Smooth muscle cell (in vitro differentiated cells): Measurements from ENCODE around the gene RAP1GAP. TPM values are rescaled to one million over a fixed set of nuclear protein-coding genes. Genes with fewer than 3 reads are reported as not detected.
A peak's percentile ranks its signal among the peaks of the same experiment; 100 is the strongest.

Experiments used
- DNase-seq: peaks from one replicate; lab custom pipeline; 2025; ENCODE audit not compliant: unreplicated experiment; lab: John Stamatoyannopoulos, UW
- H2AFZ ChIP-seq: fragments of 200-600 bp; sonication (generic); 2 replicates; pipeline ENCODE4 v1.6.0; 2016; ENCODE audit warnings: antibody characterized with exemption, low read depth, mild to moderate bottlenecking
- H3F3A ChIP-seq: fragments of 200-600 bp; sonication (generic); 2 replicates; pipeline ENCODE4 v1.6.0; 2017; ENCODE audit warnings: antibody characterized with exemption, low read depth
- H3K27ac ChIP-seq: fragments of 200-600 bp; sonication (generic); 2 replicates; pipeline ENCODE4 v1.5.1; 2016; ENCODE audit warnings: low read depth, mild to moderate bottlenecking
- H3K27me3 ChIP-seq: fragments of 200-600 bp; sonication (generic); 2 replicates; pipeline ENCODE4 v1.6.1; 2016; ENCODE audit warnings: low read depth, mild to moderate bottlenecking
- H3K36me3 ChIP-seq: fragments of 200-600 bp; sonication (generic); 2 replicates; pipeline ENCODE4 v1.5.1; 2016; ENCODE audit warnings: low read depth
- H3K4me1 ChIP-seq: fragments of 200-600 bp; sonication (generic); 2 replicates; pipeline ENCODE4 v1.5.1; 2016; ENCODE audit warnings: low read depth
- H3K4me2 ChIP-seq: fragments of 200-600 bp; sonication (generic); 2 replicates; pipeline ENCODE4 v1.6.0; 2016; ENCODE audit warnings: mild to moderate bottlenecking
- H3K4me3 ChIP-seq: fragments of 200-600 bp; sonication (generic); 2 replicates; pipeline ENCODE4 v1.5.1; 2016; ENCODE audit warnings: mild to moderate bottlenecking
- H3K79me2 ChIP-seq: fragments of 200-600 bp; sonication (generic); 2 replicates; pipeline ENCODE4 v1.6.0; 2016; ENCODE audit warnings: low read depth, mild to moderate bottlenecking
- H3K9ac ChIP-seq: fragments of 200-600 bp; sonication (generic); 2 replicates; pipeline ENCODE4 v1.6.0; 2016; ENCODE audit warnings: low read depth
- H3K9me3 ChIP-seq: fragments of 200-600 bp; sonication (generic); replicated peaks from 2 replicates; pipeline ENCODE4 v1.5.1; 2016; ENCODE audit warnings: low read depth
- H4K20me1 ChIP-seq: fragments of 200-600 bp; sonication (generic); 2 replicates; pipeline ENCODE4 v1.6.0; 2016; ENCODE audit warnings: low read depth
- CTCF ChIP-seq: fragments of 200-600 bp; sonication (generic); IDR thresholded peaks from 2 replicates; pipeline ENCODE4 v1.5.1; 2017; ENCODE audit warnings: borderline replicate concordance, mild to moderate bottlenecking, antibody characterized with exemption; ENCODE audit not compliant: insufficient read depth, poor library complexity, severe bottlenecking
- WGBS: methylation state at CpG from one replicate; pipeline ENCODE4 v1.1.7; 2016; ENCODE audit warnings: low lambda C conversion rate; 5-methylcytosine and 5-hydroxymethylcytosine counted together
- polyA plus RNA-seq: library from polyadenylated mRNA; unstranded; fragments of >200 nt; fragmentation: Nextera tagmentation; extraction: Ambion mirVana; gene quantifications from 2 replicates; pipeline ENCODE4 v1.2.1, GENCODE V29; 2016
- total RNA-seq: library from RNA; depleted of rRNA; stranded (reverse); fragments of >200 nt; gene quantifications from 2 replicates; pipeline ENCODE4 v1.2.3, GENCODE V29; 2014

Gene RAP1GAP
- total and polyA plus RNA-seq, 2 experiments from 2014 or later: 0.99 to 4.1 TPM

DNA sequence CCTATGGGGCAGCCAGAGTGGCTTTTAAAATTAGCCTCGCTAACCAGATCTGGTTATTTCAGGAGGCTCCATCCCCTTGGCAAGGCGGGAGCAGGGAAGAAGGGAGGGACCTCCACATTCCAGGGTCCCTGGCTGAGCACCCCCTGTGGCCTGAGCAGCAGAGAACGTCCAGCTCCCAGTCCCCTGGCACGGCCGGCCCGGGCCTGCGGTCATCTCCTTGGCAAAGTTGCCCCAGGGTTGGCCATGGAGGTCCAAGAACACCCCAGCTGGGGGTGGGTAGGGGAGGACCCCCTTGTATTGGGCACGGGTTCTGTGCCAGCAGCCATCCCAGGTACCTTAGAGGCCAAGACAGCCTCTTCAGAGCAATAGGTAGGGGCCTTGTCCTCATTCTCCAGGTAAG lies 75.9 kb downstream of the RAP1GAP start:
- Histone ChIP-seq H3K9me3 (no peaks in the 10 kb centered on the region), H3K27me3 (no peaks in the 10 kb centered on the region), H3K4me3 (no peak overlapping the region), H3K4me2 (no peak overlapping the region), H3F3A (no peaks in the 10 kb centered on the region), H3K27ac (no peak overlapping the region), H3K36me3 (no peaks in the 10 kb centered on the region), H2AFZ (no peak overlapping the region), H3K4me1 (peaks cover 6% of the 10 kb centered on the region), H3K79me2 (no peaks in the 10 kb centered on the region), H3K9ac (no peak overlapping the region), H4K20me1 (no peaks in the 10 kb centered on the region)
- 95% methylated on average over 8 of the region's 8 CpGs for WGBS
- DNase-seq: no peak
- no peak for TF ChIP-seq CTCF

- Histone ChIP-seq H3K9me3 (no peaks in the 10 kb centered on the region), H2AFZ (no peak overlapping the region), H4K20me1 (no peaks in the 10 kb centered on the region), H3K4me2 (no peak overlapping the region), H3K79me2 (no peaks in the 10 kb centered on the region), H3F3A (no peaks in the 10 kb centered on the region), H3K4me1 (peaks cover 6% of the 10 kb centered on the region), H3K9ac (no peak overlapping the region), H3K27me3 (no peaks in the 10 kb centered on the region), H3K27ac (no peak overlapping the region), H3K4me3 (no peak overlapping the region), H3K36me3 (no peaks in the 10 kb centered on the region)
- no peak for DNase-seq
- TF ChIP-seq CTCF: no peak
- 87% methylated on average over 12 of the region's 12 CpGs for WGBS
Measured at GRCh38 chr1:21592086-21592865, 76.9 kb downstream of the RAP1GAP start.

DNA sequence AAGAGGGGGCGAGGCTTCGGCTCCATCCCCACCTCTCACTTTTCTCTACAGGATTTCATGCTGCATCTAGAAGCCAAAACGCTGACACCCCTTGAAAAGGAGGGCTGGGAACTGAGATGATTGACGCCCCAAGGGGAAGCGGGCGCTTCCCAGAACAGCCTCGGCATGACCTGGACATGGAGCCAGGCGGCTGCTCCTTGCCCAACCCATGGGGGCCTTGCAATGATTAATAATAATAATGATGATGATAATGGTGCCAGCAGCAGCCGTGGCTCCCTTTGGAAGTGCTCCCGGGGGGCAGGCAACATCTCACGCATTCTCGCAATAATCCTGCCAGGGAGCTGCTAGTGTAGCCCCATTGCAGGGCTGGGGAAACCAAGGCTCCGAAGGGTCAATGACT lies 78.2 kb downstream of the RAP1GAP start:
- no peak for TF ChIP-seq CTCF
- H3K9me3 ChIP-seq: no peaks in the 10 kb centered on the region
- no peak overlapping the region for H3K9ac ChIP-seq
- no peaks in the 10 kb centered on the region for H3K79me2 ChIP-seq
- H3K36me3 ChIP-seq: no peaks in the 10 kb centered on the region
- H4K20me1 ChIP-seq: no peaks in the 10 kb centered on the region
- H3K27ac ChIP-seq: no peak overlapping the region
- peak overlapping the region; percentile 58 for H3K4me2 ChIP-seq
- peaks cover 14% of the 10 kb centered on the region for H3K4me1 ChIP-seq
- H3K4me3 ChIP-seq: no peak overlapping the region
- H3K27me3 ChIP-seq: no peaks in the 10 kb centered on the region
- no peak for DNase-seq
- 85% methylated on average over 13 of the region's 13 CpGs for WGBS
- no peak overlapping the region for H2AFZ ChIP-seq
- H3F3A ChIP-seq: no peaks in the 10 kb centered on the region
